Activated T-helper 9 cell treated with anti-CD3 and anti-CD28 coated beads, Interleukin-2, amount 50 U/mL, for 16 hours (primary cell): ENCODE measurements around the gene ZNF573.

Experiments
- DNase-seq: peaks from one replicate; pipeline ENCODE4 v3.0.0-alpha.2; 2020; ENCODE audit warnings: low read depth

The ZNF573 gene

GRCh38 chr19:37695144-37695899 lies 84.1 kb downstream of the ZNF573 start:
- no peak for DNase-seq

- DNase-seq: no peak
Measured at GRCh38 chr19:37692956-37693620, 86.3 kb downstream of the ZNF573 start.

- DNase-seq: peak; percentile 61
Measured at GRCh38 chr19:37691881-37692504, 87.4 kb downstream of the ZNF573 start.
